Caco-2 (cell line): Measurements from ENCODE around the gene MBD5. TPM values are rescaled to one million over a fixed set of nuclear protein-coding genes. Genes with fewer than 3 reads are reported as not detected.

Experiments
- BruUV-seq: library from RNA; stranded (reverse); fragments of 400-500 nt; replicated peaks from 2 replicates; lab custom pipeline; 2021; lab: Mats Ljungman, UMichigan
- CTCF ChIA-PET: fragments of 300-600 bp; sonication (Branson Sonifier 250); formaldehyde crosslinking; loops from one replicate; lab custom pipeline; 2022; ENCODE audit warnings: antibody characterized with exemption; lab: Charles Lee
- POLR2A ChIA-PET: fragments of 300-600 bp; sonication (Branson Sonifier 250); formaldehyde crosslinking; loops from one replicate; lab custom pipeline; 2022; ENCODE audit warnings: antibody characterized with exemption; lab: Charles Lee
- DNase-seq, 2 experiments: peaks; one replicate each; pipeline versions ENCODE4 v3.0.0 to v3.0.0-alpha.2; 2020 to 2022
- H3K27me3 ChIP-seq: replicated peaks from 2 replicates; pipeline ENCODE4 v1.6.0; 2011; ENCODE audit warnings: low read length; ENCODE audit not compliant: control insufficient read depth, insufficient read depth
- H3K36me3 ChIP-seq: 2 replicates; pipeline ENCODE4 v1.5.1; 2011; ENCODE audit warnings: low read length; ENCODE audit not compliant: control insufficient read depth, insufficient read depth
- H3K4me1 ChIP-seq: fragments of 250-450 bp; sonication (Bioruptor Pico); 2 replicates; pipeline ENCODE4 v1.5.1; 2020; ENCODE audit warnings: mild to moderate bottlenecking
- H3K4me3 ChIP-seq: 2 replicates; pipeline ENCODE4 v1.5.1; 2011; ENCODE audit warnings: low read depth, mild to moderate bottlenecking, control low read depth, low read length
- H3K9me3 ChIP-seq: fragments of 250-450 bp; sonication (Bioruptor Pico); 2 replicates; pipeline ENCODE4 v1.5.1; 2020; ENCODE audit warnings: mild to moderate bottlenecking, moderate library complexity
- H3K27ac Mint-ChIP-seq: one replicate; pipeline ENCODE4 v1.8.0; 2022; ENCODE audit warnings: mixed read lengths; ENCODE audit not compliant: unreplicated experiment
- H3K27me3 Mint-ChIP-seq: one replicate; pipeline ENCODE4 v1.8.0; 2022; ENCODE audit warnings: mixed read lengths; ENCODE audit not compliant: insufficient read depth, unreplicated experiment
- H3K36me3 Mint-ChIP-seq: one replicate; pipeline ENCODE4 v1.8.0; 2022; ENCODE audit warnings: mild to moderate bottlenecking, mixed read lengths; ENCODE audit not compliant: insufficient read depth, unreplicated experiment
- H3K4me1 Mint-ChIP-seq: one replicate; pipeline ENCODE4 v1.8.0; 2022; ENCODE audit warnings: low read depth, mixed read lengths; ENCODE audit not compliant: unreplicated experiment
- H3K4me3 Mint-ChIP-seq: one replicate; pipeline ENCODE4 v1.8.0; 2022; ENCODE audit warnings: mild to moderate bottlenecking, moderate library complexity, mixed read lengths; ENCODE audit not compliant: unreplicated experiment
- H3K9me3 Mint-ChIP-seq: one replicate; pipeline ENCODE4 v1.8.0; 2022; ENCODE audit warnings: mixed read lengths; ENCODE audit not compliant: unreplicated experiment
- intact Hi-C: fragments of 100-400 bp; cut with micrococcal nuclease; formaldehyde crosslinking; loops from one replicate; pipeline ENCODE4 v1.10.0; 2022; ENCODE audit not compliant: unreplicated experiment
- total RNA-seq: library from RNA; stranded (reverse); gene quantifications from 2 replicates; pipeline ENCODE4 v1.2.3, GENCODE V29; 2022
- TF ChIP-seq, protein P1 (sequence below), 2 experiments: fragments of 200-600 bp in 1 of 2; IDR thresholded peaks; 1 replicate in 1 of 2; 2 replicates in 1 of 2; pipeline versions ENCODE4 v1.5.1 to v1.8.0; 2011 to 2022; ENCODE audit warnings: antibody characterized with exemption in 1 of 2, control low read depth in 1 of 2, inconsistent platforms in 1 of 2, low read depth in 1 of 2, low read length in 1 of 2, mild to moderate bottlenecking in 1 of 2, moderate library complexity in 1 of 2; ENCODE audit not compliant: insufficient read depth in 1 of 2, severe bottlenecking in 1 of 2, unreplicated experiment in 1 of 2

MBD5 gene
- total RNA-seq, 1 experiment from 2014 or later, result 23.7 TPM

- POLR2A ChIA-PET, result no interaction called here
- H3K4me3 ChIP-seq, result no peak overlapping the region
- H3K27ac Mint-ChIP-seq, result no peak overlapping the region
- intact Hi-C loops, result no loop called here
- H3K27me3 ChIP-seq, result no peaks in the 10 kb centered on the region
- H3K4me3 Mint-ChIP-seq, result no peak overlapping the region
- no peaks in the 10 kb centered on the region for H3K4me1 Mint-ChIP-seq
- no peaks in the 10 kb centered on the region for H3K4me1 ChIP-seq
- DNase-seq, result no peak
- CTCF ChIA-PET, result no interaction called here
- H3K36me3 ChIP-seq, result no peaks in the 10 kb centered on the region
- TF ChIP-seq, protein P1, sequence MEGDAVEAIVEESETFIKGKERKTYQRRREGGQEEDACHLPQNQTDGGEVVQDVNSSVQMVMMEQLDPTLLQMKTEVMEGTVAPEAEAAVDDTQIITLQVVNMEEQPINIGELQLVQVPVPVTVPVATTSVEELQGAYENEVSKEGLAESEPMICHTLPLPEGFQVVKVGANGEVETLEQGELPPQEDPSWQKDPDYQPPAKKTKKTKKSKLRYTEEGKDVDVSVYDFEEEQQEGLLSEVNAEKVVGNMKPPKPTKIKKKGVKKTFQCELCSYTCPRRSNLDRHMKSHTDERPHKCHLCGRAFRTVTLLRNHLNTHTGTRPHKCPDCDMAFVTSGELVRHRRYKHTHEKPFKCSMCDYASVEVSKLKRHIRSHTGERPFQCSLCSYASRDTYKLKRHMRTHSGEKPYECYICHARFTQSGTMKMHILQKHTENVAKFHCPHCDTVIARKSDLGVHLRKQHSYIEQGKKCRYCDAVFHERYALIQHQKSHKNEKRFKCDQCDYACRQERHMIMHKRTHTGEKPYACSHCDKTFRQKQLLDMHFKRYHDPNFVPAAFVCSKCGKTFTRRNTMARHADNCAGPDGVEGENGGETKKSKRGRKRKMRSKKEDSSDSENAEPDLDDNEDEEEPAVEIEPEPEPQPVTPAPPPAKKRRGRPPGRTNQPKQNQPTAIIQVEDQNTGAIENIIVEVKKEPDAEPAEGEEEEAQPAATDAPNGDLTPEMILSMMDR (IDR thresholded peaks at IDR 0.05; ENCODE audit: insufficient read depth in 1 of 2, low read depth in 1 of 2, low read length in 1 of 2, severe bottlenecking in 1 of 2, unreplicated experiment in 1 of 2), result no peak
- no peaks in the 10 kb centered on the region for H3K27me3 Mint-ChIP-seq
- no TSS peak for BruUV-seq
- no peaks in the 10 kb centered on the region for H3K36me3 Mint-ChIP-seq
- 0 out of 2 replicates have a peak, but pooled peaks cover 6% of the 10 kb centered on the region for H3K9me3 ChIP-seq
- H3K9me3 Mint-ChIP-seq, result peaks cover 26% of the 10 kb centered on the region
Observed at GRCh38 chr2:148221166-148221565, 200.3 kb downstream of the MBD5 start.

DNA sequence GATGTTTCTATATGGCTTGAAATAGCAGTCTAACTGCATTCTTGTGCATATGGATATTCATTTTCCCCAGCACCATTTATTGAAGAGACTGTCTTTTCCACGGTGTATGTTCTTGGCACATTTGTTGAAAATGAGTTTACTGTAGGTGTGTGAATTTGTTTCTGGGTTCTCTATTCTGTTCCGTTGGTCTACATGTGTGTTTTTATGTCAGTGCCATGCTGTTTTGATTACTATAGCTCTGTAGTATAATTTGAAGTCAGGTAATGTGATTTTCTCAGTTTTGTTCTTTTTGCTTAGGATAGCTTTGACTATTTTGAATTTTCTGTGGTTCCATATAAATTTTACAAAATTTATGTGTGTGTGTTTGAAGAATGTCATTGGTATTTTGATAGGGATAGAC lies 201.0 kb downstream of the MBD5 start:
- TF ChIP-seq, protein P1 (IDR thresholded peaks at IDR 0.05; ENCODE audit: insufficient read depth in 1 of 2, low read depth in 1 of 2, low read length in 1 of 2, severe bottlenecking in 1 of 2, unreplicated experiment in 1 of 2), result no peak
- Mint-ChIP-seq H3K9me3 (peaks cover 26% of the 10 kb centered on the region), H3K27ac (no peak overlapping the region), H3K4me1 (no peaks in the 10 kb centered on the region), H3K27me3 (no peaks in the 10 kb centered on the region), H3K4me3 (no peak overlapping the region), H3K36me3 (no peaks in the 10 kb centered on the region)
- DNase-seq, result no peak
- H3K4me1 ChIP-seq, result no peaks in the 10 kb centered on the region
- H3K36me3 ChIP-seq, result no peaks in the 10 kb centered on the region
- 0 out of 2 replicates have a peak, but pooled peaks cover 6% of the 10 kb centered on the region for H3K9me3 ChIP-seq
- H3K4me3 ChIP-seq, result no peak overlapping the region
- POLR2A ChIA-PET, result no interaction called here
- BruUV-seq, result no TSS peak
- CTCF ChIA-PET, result no interaction called here
- H3K27me3 ChIP-seq, result no peaks in the 10 kb centered on the region
- intact Hi-C loops, result no loop called here

DNA sequence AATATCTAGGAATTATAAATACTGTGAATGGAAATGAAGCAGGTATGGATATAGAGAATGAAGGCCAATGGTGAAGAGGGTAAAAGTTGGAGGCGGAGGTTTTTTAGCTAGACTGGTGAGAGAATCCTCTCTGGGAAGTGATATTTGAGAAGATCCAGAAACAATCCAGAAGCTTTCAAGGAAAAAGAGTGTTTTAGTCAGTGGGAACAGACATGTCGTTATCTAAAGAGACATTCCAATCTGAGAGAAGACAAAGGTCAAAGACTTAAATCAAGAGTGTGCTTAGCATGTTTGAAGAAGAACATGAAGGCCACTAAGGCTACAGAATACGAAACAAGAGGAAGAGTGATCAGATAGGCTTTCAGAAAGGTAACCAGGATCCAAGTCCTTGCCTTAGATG lies 211.0 kb downstream of the MBD5 start:
- H3K36me3 ChIP-seq, result no peaks in the 10 kb centered on the region
- no peaks in the 10 kb centered on the region for H3K27me3 ChIP-seq
- DNase-seq, result no peak
- Mint-ChIP-seq H3K4me3 (no peak overlapping the region), H3K9me3 (peaks cover 18% of the 10 kb centered on the region), H3K4me1 (peaks cover 10% of the 10 kb centered on the region), H3K27me3 (no peaks in the 10 kb centered on the region), H3K27ac (no peak overlapping the region), H3K36me3 (no peaks in the 10 kb centered on the region)
- no peak overlapping the region for H3K4me3 ChIP-seq
- intact Hi-C loops, result no loop called here
- TF ChIP-seq, protein P1 (IDR thresholded peaks at IDR 0.05; ENCODE audit: insufficient read depth in 1 of 2, low read depth in 1 of 2, low read length in 1 of 2, severe bottlenecking in 1 of 2, unreplicated experiment in 1 of 2), result no peak
- CTCF ChIA-PET, result interaction anchor here (0.6 kb wide), 1 partner anchor 211 kb away, joined by 4 read pairs; the partner anchor contains the start of genes MBD5 and ORC4
- no TSS peak for BruUV-seq
- POLR2A ChIA-PET, result no interaction called here
- H3K4me1 ChIP-seq, result peaks cover 11% of the 10 kb centered on the region; the same call in 1 of the 2 replicates
- no peaks in the 10 kb centered on the region for H3K9me3 ChIP-seq
